GM12874 (cell line): ENCODE measurements around the gene MRC2.

Source experiments
- TF ChIP-seq, protein P1 (sequence below): IDR thresholded peaks from 2 replicates; pipeline ENCODE4 v1.5.1; 2011; ENCODE audit warnings: low read depth, mild to moderate bottlenecking, control low read depth, low read length, moderate library complexity; ENCODE audit not compliant: insufficient read depth

MRC2 gene

DNA sequence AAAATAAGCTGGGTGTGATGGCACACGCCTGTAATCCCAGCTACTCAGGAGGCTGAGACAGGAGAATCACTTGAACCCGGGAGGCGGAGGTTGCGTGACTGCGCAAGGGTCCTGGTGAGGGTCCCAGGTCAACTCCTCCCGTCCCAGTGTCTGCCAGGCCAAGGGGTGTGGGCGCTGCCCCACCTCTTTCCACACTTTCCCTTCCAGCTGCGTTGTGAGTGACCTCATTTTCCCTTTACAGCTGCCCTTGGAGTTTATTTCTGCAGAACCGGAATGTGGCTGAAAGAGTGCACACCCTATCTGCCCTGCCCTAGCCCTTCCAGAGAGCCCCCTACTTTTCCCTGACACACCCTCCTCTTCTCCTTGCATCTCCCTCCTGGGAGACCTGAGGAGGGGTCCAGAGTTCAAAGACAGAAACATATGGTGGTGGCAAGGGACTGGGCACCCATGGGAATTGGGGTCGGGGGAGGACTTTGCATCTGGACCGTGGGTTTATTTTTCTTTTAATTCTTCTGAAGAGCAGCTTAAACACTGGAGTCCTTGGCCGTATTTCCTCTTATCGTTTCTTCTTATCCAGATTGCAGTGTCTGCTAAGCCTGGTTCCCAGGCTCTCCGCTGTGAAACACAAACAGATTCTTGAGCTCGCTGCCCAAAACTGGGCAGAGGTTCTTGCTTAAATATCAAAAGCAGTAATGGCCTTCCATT is 20.9 kb downstream of the MRC2 start:
- TF ChIP-seq, protein P1, sequence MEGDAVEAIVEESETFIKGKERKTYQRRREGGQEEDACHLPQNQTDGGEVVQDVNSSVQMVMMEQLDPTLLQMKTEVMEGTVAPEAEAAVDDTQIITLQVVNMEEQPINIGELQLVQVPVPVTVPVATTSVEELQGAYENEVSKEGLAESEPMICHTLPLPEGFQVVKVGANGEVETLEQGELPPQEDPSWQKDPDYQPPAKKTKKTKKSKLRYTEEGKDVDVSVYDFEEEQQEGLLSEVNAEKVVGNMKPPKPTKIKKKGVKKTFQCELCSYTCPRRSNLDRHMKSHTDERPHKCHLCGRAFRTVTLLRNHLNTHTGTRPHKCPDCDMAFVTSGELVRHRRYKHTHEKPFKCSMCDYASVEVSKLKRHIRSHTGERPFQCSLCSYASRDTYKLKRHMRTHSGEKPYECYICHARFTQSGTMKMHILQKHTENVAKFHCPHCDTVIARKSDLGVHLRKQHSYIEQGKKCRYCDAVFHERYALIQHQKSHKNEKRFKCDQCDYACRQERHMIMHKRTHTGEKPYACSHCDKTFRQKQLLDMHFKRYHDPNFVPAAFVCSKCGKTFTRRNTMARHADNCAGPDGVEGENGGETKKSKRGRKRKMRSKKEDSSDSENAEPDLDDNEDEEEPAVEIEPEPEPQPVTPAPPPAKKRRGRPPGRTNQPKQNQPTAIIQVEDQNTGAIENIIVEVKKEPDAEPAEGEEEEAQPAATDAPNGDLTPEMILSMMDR: no peak

- TF ChIP-seq, protein P1: no peak
Measured at GRCh38 chr17:62648956-62649294, 21.5 kb downstream of the MRC2 start.

- TF ChIP-seq, protein P1: no peak
Measured at GRCh38 chr17:62649570-62649969, 22.1 kb downstream of the MRC2 start.

DNA sequence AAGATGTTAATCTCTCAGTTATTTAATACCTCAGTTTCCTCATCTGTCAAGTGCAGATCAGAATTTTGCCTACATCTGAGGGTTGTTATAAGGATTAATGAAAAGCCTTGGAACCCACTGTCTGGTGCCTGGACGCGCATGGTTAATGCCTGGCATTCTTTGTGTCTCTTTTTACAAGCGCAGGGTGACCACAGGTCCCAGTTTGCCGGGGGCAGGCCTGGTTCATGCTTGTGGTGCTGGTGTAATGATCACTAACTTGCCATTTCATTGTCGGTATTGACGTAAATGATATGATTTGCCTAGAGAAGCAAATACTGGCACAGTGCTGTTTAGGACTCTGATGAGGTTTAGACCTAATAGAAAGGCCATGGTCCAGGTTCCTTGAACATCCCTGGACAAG is 23.1 kb downstream of the MRC2 start:
- TF ChIP-seq, protein P1: no peak

DNA sequence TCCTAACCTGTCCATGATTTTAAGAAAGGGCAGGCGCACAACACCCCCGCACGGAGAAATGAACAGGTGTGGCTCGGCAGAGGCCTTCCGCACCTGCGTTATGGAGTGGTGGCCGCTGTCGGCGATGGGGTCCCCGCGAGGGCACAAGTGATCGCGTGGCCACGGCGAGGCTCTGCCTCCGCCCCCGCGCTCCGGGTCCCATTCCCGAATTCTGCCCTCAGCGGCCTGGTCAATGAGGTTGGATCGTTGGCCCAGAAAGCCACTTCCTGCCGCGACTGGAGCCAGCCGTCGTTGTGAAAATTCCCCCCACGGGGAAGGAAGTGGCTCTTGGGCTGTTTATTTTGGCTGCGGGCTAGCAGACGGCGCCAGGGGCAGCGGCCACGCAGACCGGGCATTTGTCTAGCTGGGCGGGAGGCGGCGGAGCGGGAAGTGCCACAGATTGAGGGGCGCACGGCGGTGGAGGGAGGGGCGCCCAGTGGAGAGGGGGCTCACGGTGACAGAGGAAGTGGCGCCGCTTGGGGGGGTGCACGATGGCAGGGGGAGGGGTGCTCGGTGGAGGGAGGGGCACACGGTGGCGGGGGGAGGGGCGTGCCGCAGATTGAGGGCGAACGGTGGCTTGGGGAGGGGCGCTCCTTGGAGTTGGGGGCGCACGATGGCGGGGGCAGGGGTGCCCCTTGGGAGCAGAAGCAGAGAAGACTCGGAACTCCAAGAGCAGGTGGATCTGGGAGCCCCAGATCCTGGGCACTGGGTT is 25.0 kb downstream of the MRC2 start:
- TF ChIP-seq, protein P1: no peak

DNA sequence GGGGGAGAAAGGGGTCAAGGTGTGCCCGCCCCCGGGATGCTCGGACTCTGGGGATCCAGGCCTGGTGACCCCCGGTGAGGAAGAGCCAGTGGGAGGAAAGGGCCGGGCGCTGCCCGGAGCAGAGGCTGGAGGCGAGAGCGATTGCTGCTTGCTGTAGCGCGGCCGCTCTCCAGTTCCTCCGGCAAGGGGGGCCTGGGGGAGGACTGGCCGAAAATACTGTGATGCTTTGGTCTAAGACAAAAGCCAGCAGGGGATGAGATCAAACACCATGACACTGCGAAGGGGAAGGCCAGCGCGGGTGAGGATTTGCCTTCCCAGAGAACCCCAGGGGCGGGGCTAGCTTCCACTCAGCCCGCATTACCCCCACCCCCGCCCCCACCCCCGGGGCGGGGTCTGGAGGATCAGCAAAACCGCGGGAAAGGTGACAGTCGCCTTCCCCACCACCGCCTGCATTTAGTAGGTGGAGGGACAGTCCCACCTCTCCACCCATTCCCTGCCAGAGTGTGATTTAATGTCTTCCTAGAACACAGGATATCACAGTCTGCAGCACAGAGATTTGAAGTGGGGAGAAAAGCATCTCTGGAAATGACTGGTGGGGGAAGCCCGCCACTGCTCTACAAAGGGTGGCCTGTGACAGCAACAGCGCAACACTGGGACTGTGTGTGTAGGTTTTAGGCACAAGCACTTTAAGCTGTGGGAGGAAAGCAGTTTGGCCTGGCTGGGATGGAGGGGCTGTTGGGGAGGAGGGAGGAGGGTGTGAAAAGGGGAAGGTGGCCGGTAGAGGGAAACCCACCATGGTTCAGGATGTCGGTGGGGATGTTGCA is 25.7 kb downstream of the MRC2 start:
- TF ChIP-seq, protein P1: no peak
